NB4 (cell line): ENCODE results near the gene FOXP1.

Experiments used
- CTCF ChIP-seq: IDR thresholded peaks from one replicate; pipeline ENCODE4 v1.5.1; 2012; ENCODE audit warnings: low read depth, low read length
- POLR2A ChIP-seq: IDR thresholded peaks from 2 replicates; pipeline ENCODE4 v1.6.1; 2011; ENCODE audit warnings: mild to moderate bottlenecking; ENCODE audit not compliant: insufficient read length; ENCODE audit errors: extremely low read depth

- no peak for TF ChIP-seq CTCF
- TF ChIP-seq POLR2A = no peak
These were observed 407.7 kb downstream of the FOXP1 start for GRCh38 chr3:71175691-71176365.
